Cerebellar cortex (tissue), 1 donor: ENCODE results near the gene SEC16A.

Source experiments
- DNase-seq: peaks from one replicate; pipeline ENCODE4 v3.0.0-alpha.2; 2015; ENCODE audit warnings: low spot score

Gene SEC16A

GRCh38 chr9:136519263-136520052, 36.6 kb upstream of the SEC16A start:
- no peak for DNase-seq

DNA sequence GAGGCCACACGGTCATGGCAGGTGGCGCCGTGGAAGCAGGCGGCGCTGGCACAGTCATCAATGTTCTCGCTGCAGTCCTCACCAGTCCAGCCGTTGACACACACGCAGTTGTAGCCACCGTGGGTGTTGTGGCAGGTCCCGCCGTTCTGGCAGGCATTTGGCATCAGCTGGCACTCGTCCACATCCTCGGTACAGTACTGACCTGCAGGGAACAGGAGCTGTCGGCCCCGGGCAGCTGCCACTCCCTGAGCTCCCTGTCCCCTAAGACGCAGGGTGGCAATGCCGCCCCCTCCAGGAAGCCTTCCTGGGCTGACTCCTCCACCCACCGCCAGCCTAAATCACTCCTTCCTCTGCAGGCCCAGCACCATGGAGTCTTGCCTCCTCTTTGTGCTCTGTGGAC, 35.8 kb upstream of the SEC16A start:
- no peak for DNase-seq

DNA sequence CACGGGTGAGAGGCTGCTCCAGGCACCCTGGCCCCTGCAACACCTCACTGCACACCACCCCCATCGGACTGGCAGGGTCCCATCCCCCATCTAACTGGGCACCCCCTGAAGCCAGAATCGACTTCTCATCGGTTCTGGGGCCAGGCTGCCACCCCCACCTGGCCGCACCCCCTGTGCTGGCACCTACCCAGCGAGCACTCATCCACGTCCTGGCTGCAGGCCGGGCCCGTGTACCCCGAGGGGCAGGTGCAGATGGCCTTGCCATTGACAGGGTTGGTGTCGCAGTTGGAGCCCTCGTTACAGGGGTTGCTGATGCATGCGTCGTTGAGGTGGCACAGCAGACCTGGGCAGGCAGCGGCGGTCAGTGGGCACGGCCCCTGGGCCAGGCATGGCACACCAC, 35.1 kb upstream of the SEC16A start:
- no peak for DNase-seq

DNA sequence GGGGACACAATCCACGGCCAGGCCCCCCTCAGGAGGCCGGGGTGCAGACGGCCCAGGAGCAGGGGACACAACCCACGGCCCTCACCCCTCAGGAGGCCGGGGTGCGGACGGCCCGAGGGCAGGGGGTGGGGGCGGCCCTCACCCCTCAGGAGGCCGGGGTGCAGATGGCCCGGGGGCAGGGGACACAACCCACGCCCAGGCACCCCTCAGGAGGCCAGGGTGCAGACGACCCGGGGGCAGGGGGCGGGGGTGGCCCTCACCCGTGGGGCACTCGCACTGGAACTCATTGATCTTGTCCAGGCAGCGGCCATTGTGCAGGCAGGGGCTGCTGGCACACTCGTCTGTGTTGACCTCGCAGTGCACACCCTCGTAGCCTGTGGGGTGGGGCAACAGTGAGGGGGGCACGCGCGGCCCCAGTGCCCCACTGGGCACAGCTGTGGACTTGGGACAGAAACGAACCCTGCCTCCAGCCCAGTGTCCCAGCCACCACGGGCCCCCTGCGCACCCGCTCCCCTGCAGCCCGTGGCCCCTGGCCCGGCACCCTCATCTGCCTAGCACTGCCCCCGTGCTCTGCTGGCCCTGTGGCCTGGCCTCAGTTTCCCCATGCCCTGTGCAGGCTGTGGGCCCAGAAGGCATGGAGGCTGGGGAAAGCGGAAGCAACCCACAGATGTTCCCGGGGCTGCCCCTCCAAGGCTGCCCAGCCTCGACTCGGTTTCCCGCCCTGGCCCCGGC, 34.3 kb upstream of the SEC16A start:
- DNase-seq: no peak

DNA sequence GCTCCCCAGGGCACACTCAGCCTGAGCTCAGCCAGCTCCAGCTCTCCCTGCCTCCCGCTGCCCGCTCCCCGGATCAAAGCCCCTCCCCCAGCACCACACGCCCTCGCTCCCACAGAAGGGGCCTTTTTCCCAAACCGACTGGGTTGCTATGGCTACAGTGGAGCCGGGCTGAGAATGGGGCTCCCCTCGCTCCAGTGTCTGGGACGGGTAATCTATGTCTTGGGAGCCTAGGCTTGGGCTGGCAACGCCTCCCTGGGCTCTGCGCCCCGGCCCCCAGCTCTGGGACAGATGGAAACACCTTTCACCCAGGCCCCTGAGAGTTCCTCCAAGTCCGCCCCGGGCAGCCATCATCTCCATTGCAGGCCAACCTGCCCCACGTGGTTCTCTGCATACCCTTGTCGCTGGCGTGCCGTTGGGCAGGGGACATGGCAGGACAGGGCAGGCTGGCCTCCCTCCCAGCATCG, 33.4 kb upstream of the SEC16A start:
- no peak for DNase-seq

DNA sequence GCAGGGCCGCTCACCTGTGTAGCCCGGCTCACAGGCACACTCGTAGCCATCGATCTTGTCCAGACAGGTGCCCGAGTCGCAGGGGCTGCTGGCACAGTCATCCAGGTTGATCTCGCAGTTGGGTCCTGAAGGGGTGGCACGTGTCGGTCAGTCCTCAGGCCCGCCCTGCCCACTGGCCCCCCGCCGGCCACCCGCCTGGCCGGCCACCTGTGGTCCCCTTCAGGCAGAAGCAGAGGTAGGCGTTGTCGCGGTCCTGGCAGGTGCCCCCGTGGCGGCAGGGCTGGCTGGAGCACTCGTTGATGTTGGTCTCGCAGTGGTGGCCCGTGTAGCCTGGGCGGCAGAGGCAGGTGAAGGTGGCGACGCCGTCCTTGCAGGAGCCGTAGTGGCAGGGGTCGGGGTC, 32.4 kb upstream of the SEC16A start:
- no peak for DNase-seq

DNA sequence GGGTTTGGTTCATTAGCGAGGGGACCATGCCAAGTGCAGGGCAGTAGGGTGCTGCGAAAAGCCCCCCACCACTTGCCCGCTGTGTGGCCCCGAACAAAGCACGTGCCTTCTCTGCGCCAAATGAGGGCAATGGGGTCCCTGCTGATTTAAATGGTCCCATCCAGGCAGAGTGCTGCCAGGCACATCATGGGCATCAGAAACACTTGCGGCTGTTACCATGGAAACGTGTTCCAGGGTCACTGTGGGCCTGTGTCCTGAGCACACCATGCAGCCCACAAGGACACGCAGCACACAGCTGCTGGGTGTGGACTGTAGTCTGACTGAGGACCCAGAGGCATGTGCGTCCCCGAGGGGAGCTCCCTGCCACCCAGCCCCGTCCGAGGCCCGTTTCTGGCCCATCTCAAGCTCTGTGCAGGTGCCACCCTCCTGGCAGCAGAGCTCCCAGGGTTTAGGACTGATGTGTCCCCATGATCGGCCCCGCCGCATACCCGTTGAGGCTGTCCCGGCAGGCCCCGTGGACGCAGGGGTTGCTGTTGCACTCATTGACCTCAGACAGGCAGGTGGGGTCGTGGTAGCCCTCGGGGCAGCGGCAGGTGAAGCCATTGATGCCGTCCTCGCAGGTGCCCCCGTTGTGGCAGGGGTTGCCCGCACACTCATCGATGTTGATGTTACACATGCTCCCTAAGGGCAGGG, 31.3 kb upstream of the SEC16A start:
- no peak for DNase-seq

- DNase-seq: no peak
Observed at GRCh38 chr9:136513191-136513590, 30.4 kb upstream of the SEC16A start.

- no peak for DNase-seq
Observed at GRCh38 chr9:136512651-136513071, 29.8 kb upstream of the SEC16A start.

DNA sequence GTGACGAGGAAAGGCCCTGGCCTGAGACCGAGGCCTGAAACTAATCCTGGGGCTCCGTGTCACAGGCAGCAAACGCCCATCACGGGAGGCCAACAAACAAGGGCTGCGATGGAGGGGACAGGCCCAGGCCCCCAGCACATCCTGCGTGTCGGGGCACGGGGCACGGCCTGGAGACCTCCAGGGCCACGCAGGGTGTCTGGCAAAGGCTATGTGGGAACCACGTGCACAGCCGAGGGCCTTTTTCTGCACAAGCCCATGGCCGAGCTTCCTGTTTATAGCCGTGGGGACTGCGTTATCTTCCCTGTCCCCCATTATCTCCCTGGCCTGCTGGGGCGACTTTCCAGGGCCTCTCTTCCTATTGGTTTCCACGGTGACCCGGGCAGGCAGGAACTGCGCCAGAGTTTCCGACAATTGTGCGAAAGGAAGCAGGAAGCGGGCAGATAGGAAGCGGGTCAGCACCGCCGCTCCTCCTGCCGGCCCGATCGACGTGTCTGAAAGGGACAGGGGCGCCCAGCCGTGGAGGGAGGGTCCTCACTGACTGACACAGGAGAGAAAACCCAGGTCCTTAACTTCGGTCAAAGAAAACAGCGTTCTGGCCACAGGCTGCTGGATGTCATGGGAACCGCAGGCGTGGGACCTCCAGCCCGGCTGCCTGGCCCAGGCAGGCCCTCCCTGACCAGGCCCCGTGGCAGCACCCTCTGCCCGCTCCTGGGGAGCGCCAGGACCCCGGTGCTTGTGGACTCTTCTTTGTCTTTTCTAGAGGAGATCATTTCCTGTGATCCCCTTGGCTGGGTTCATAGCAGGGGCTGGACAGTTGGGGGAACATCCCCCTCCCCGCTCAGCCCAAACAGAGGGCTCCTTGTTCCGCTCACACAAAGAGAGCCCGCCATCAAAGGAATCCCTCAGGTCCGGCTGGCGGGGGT, 29.1 kb upstream of the SEC16A start:
- DNase-seq: no peak

- no peak for DNase-seq
Observed at GRCh38 chr9:136511144-136511669, 28.4 kb upstream of the SEC16A start.

DNA sequence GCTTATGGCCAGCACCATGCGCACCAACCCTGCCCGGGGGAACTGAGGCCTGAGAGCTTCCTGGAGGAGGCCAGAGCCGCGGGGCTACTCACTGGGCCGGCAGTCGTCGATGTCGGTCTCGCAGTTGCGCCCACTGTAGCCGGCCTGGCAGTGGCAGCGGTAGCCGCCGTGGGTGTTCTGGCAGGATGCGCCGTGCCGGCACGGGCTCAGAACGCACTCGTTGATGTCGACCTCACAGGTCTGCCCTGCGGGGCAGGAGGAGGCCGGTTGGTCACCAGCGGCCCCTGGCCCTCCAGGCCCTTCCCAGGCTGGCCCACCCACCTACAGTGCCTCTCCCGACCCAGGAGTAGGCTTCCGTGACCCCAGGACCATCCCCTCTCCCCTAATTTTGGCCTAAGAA, 27.7 kb upstream of the SEC16A start:
- no peak for DNase-seq

DNA sequence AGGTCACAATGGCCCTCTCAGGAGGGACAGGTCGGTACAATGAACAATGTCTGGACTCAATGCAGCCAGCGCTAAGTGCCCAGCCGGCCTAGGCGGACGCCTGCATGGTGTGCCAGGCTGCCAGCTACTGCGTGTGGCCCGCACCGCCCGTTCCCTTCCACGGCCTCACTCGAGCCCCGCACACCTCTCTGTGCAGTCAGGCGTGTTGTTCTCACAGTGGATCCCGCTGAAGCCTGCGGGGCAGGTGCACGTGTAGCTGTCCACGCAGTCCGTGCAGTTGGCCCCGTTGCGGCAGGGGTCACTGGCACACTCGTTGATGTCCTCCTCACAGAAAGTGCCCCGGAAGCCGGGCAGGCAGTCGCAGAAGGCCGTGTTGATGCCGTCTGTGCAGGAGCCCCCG, 26.7 kb upstream of the SEC16A start:
- no peak for DNase-seq

DNA sequence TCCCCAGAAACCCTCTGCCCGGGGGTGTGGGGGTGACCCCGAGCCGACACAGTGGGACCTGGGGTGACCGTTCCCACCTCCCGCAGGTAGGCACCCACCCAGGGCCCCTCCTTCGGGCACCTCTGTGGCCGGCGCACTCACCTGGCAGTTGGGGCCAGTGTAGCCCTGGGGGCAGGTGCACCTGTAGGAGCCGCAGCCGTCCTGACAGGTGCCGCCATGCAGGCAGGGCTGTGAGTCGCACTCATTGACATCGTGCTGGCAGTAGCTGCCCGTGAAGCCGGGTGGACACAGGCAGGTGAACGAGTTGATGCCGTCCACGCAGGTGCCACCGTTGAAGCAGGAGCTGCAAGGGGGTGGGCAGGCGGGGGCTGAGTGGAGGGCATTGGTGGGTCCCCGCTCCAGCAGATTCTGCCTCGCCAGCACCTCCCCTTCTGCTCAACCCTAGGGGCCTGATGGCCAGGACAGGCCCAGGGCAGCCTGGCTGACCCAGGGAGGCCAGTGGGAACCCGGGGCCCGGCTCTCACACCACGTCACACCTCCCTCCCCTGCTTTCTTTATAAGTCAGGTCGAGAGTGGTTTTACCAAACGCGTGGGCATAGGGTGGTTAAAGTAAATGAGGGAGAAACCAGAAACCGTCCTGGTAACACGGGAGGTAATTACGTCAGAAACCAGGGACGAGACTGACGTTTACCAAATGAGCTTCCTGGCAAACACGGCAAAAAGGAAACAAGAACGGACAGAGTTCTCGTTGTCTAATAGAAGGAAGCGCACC, 26.1 kb upstream of the SEC16A start:
- DNase-seq: no peak

DNA sequence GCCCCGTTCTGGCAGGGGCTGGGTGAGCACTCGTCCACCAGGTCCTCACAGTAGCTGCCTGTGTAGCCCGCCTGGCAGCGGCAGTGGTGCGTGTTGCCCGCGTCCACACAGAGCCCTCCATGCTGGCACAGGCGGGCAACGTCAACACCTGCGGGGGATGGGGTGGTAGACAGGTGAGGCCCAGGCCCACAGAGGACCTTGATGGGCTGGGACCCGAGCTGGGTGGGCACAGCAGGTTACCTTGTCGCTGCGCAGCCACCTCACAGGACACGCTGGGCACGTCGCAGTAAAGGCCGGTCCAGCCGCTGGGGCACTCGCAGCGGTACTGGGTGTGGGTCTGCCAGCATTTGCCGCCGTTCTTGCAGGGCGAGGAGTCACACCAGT, 25.1 kb upstream of the SEC16A start:
- no peak for DNase-seq

- DNase-seq: no peak
Observed at GRCh38 chr9:136507221-136507991, 24.6 kb upstream of the SEC16A start.

DNA sequence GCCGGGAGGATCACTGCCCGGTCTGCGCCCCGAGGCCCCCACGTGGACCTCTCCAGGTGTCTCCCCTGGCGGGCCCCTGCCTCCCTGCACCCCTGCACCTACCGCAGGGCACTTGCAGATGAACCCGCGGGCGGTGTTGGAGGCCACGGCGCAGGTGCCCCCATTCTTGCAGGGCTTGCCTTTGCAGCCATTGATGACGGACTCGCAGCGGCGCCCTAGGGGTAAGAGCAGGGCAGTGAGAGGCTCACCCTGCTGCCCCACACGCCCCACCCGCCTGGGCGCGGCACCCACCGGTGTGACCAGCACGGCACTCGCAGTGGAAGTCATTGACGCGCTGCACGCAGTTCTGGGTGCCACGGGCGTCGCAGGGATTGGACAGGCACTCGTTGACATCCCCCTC, 23.6 kb upstream of the SEC16A start:
- DNase-seq: no peak

DNA sequence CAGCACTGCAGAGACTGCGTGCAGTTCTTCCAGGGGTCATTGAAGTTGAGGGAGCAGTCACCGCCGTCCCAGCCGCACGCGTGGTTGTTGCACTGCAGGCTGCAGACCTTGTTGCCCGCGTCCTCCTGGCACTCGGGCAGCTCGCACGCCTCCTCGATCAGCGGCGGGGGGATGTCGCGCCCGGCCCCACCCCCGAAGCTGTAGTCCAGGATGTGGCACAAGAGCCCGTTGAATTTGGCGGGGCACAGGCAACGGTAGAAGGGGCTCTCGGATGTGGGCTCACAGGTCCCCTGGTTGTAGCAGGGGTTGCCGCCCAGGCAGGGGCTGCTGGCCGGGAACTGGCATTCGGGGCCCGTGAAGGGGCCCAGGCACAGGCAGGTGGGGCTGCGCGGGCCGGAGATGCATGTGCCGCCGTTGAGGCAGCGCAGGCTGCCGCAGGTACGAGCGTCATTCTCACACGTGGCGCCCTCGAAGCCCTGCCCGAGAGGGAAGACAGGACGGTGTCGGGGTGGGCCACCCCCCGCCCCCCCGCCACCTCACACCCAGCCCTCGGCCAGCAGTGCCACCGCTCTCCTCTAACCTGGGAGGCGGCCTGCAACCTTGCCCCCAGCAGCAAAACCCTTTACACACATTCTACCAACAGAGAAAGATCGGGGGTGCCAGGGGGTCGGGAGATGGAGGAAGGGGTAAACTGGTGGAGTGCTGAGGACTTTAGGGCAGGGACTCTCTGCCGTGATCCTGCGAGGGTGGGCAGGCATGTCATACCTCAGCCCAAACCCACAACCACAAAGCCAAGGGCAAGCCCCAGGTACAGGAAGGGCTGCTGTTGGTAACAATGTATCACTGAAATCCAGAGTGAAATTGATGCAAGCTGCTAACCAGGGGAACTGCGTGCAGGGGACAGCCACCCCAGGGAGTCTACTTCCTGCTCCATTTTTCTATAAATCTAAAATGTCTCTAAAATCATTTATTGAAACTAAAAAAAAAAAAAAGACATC, 22.9 kb upstream of the SEC16A start:
- DNase-seq: no peak
